ENCODE measurements around the gene POLE3. TPM values are rescaled to one million over a fixed set of nuclear protein-coding genes. Genes with fewer than 3 reads are reported as not detected.
"Not testable (repeated sequence)": the region's sequence is repeated elsewhere in the genome, so short reads cannot be mapped to it uniquely, and the experiment has no call there.

The POLE3 gene
- total RNA-seq, 4 donors from 2014 or later = 4.2 to 58.7 (median 24.4) TPM

- no peak overlapping the region for H3K27ac ChIP-seq
- in situ Hi-C loops (cut with MboI; ENCODE audit: low pct_ligation_motif_present in 1 of 4, low pct_unique_long_range_greater_than_20kb in 1 of 4, low sequenced_read_pairs in 3 of 4) = no loop called here
- no peak for TF ChIP-seq EP300 (IDR thresholded peaks at IDR 0.05; ENCODE audit: low read depth)
- TF ChIP-seq CTCF (IDR thresholded peaks at IDR 0.05) = no peak
- no peak for TF ChIP-seq POLR2A (IDR thresholded peaks at IDR 0.05)
- TF ChIP-seq POLR2AphosphoS5 (IDR thresholded peaks at IDR 0.05) = no peak
- H3K4me1 ChIP-seq = peaks cover 0 to 22% (median 12%) of the 10 kb centered on the region in 4 donors
- H3K27me3 ChIP-seq = no peaks in the 10 kb centered on the region
- intact Hi-C loops (cut with DNase I; ENCODE audit: low total_unique reads) = no loop called here
- DNase-seq = no peak
- no peak overlapping the region for H3K4me3 ChIP-seq
- H3K36me3 ChIP-seq = peaks cover 0 to 13% (median 3%) of the 10 kb centered on the region in 4 donors
- H3K9me3 ChIP-seq = no peaks in the 10 kb centered on the region
- 66 to 82% methylated on average over 4 to 8 of the region's 8 CpGs for WGBS, 2 donors (ENCODE audit: low coverage in 1 of 2)
Measured at GRCh38 chr9:113370806-113371325, 39.6 kb downstream of the POLE3 start.

- Histone ChIP-seq H3K27me3 (no peaks in the 10 kb centered on the region), H3K36me3 (peaks cover 0 to 13% (median 3%) of the 10 kb centered on the region in 4 donors), H3K4me1 (peaks cover 0 to 11% (median 5%) of the 10 kb centered on the region in 4 donors), H3K4me3 (no peak overlapping the region), H3K27ac (no peak overlapping the region), H3K9me3 (no peaks in the 10 kb centered on the region)
- intact Hi-C loops (cut with DNase I; ENCODE audit: low total_unique reads) = no loop called here
- no peak for DNase-seq
- TF ChIP-seq POLR2AphosphoS5 (IDR thresholded peaks at IDR 0.05) (no peak), CTCF (IDR thresholded peaks at IDR 0.05) (no peak), EP300 (IDR thresholded peaks at IDR 0.05; ENCODE audit: low read depth) (no peak), POLR2A (IDR thresholded peaks at IDR 0.05) (no peak)
- WGBS, 2 donors (ENCODE audit: low coverage in 1 of 2) = 80 to 85% methylated on average over 1 to 8 of the region's 11 CpGs
- in situ Hi-C loops (cut with MboI; ENCODE audit: low pct_ligation_motif_present in 1 of 4, low pct_unique_long_range_greater_than_20kb in 1 of 4, low sequenced_read_pairs in 3 of 4) = no loop called here
Measured at GRCh38 chr9:113369855-113370140, 40.7 kb downstream of the POLE3 start.

GRCh38 chr9:113368982-113369854 lies 41.3 kb downstream of the POLE3 start:
- WGBS, 2 donors (ENCODE audit: low coverage in 1 of 2) = 76 to 79% methylated on average over 2 to 13 of the region's 13 CpGs
- peaks cover 0 to 9% (median 3%) of the 10 kb centered on the region in 4 donors for H3K36me3 ChIP-seq
- TF ChIP-seq EP300 (IDR thresholded peaks at IDR 0.05; ENCODE audit: low read depth) = no peak
- TF ChIP-seq POLR2AphosphoS5 (IDR thresholded peaks at IDR 0.05) = no peak
- TF ChIP-seq CTCF (IDR thresholded peaks at IDR 0.05) = no peak
- TF ChIP-seq POLR2A (IDR thresholded peaks at IDR 0.05) = no peak
- H3K9me3 ChIP-seq = no peaks in the 10 kb centered on the region
- H3K4me3 ChIP-seq = no peak overlapping the region
- intact Hi-C loops (cut with DNase I; ENCODE audit: low total_unique reads) (no loop called here), in situ Hi-C loops (cut with MboI; ENCODE audit: low pct_ligation_motif_present in 1 of 4, low pct_unique_long_range_greater_than_20kb in 1 of 4, low sequenced_read_pairs in 3 of 4) (no loop called here)
- DNase-seq = no peak
- no peak overlapping the region for H3K27ac ChIP-seq
- H3K27me3 ChIP-seq = no peaks in the 10 kb centered on the region
- peaks cover 0 to 7% (median 2%) of the 10 kb centered on the region in 4 donors for H3K4me1 ChIP-seq

GRCh38 chr9:113368348-113368981 lies 42.0 kb downstream of the POLE3 start:
- in situ Hi-C loops (cut with MboI; ENCODE audit: low pct_ligation_motif_present in 1 of 4, low pct_unique_long_range_greater_than_20kb in 1 of 4, low sequenced_read_pairs in 3 of 4) (no loop called here), intact Hi-C loops (cut with DNase I; ENCODE audit: low total_unique reads) (no loop called here)
- no peak overlapping the region for H3K27ac ChIP-seq
- no peak overlapping the region for H3K4me3 ChIP-seq
- no peaks in the 10 kb centered on the region for H3K27me3 ChIP-seq
- 78 to 84% methylated on average over 2 to 5 of the region's 5 CpGs for WGBS, 2 donors (ENCODE audit: low coverage in 1 of 2)
- H3K9me3 ChIP-seq = no peaks in the 10 kb centered on the region
- H3K4me1 ChIP-seq = peaks cover 0 to 2% (median under 1%) of the 10 kb centered on the region in 4 donors
- DNase-seq = no peak
- H3K36me3 ChIP-seq = peaks cover 0 to 7% (median under 1%) of the 10 kb centered on the region in 4 donors
- TF ChIP-seq POLR2AphosphoS5 (IDR thresholded peaks at IDR 0.05) (no peak), POLR2A (IDR thresholded peaks at IDR 0.05) (no peak), EP300 (IDR thresholded peaks at IDR 0.05; ENCODE audit: low read depth) (no peak), CTCF (IDR thresholded peaks at IDR 0.05) (no peak)

- DNase-seq; in situ Hi-C loops (cut with MboI; ENCODE audit: low pct_ligation_motif_present in 1 of 4, low pct_unique_long_range_greater_than_20kb in 1 of 4, low sequenced_read_pairs in 3 of 4); H3K27me3 ChIP-seq; H3K4me1 ChIP-seq; H3K4me3 ChIP-seq; H3K9me3 ChIP-seq; H3K27ac ChIP-seq; H3K36me3 ChIP-seq; intact Hi-C loops (cut with DNase I; ENCODE audit: low total_unique reads): not testable (repeated sequence)
- WGBS, 2 donors (ENCODE audit: low coverage in 1 of 2) = 90% methylated on average over 3 of the region's 3 CpGs; no CpG with 5 or more reads in 1 of the 2 donors
Measured at GRCh38 chr9:113365652-113366051, 44.8 kb downstream of the POLE3 start.
